HG03342 (cell line): ENCODE results near the gene DOC2B.
"Not testable (repeated sequence)": the region's sequence is repeated elsewhere in the genome, so short reads cannot be mapped to it uniquely, and the experiment has no call there.

Experiments used
- ATAC-seq: cut with Tn5 transposase; IDR thresholded peaks from one replicate; pipeline ENCODE4 v1.9.1; 2021; ENCODE audit warnings: mild to moderate bottlenecking, moderate library complexity; ENCODE audit not compliant: unreplicated experiment

The DOC2B gene

DNA sequence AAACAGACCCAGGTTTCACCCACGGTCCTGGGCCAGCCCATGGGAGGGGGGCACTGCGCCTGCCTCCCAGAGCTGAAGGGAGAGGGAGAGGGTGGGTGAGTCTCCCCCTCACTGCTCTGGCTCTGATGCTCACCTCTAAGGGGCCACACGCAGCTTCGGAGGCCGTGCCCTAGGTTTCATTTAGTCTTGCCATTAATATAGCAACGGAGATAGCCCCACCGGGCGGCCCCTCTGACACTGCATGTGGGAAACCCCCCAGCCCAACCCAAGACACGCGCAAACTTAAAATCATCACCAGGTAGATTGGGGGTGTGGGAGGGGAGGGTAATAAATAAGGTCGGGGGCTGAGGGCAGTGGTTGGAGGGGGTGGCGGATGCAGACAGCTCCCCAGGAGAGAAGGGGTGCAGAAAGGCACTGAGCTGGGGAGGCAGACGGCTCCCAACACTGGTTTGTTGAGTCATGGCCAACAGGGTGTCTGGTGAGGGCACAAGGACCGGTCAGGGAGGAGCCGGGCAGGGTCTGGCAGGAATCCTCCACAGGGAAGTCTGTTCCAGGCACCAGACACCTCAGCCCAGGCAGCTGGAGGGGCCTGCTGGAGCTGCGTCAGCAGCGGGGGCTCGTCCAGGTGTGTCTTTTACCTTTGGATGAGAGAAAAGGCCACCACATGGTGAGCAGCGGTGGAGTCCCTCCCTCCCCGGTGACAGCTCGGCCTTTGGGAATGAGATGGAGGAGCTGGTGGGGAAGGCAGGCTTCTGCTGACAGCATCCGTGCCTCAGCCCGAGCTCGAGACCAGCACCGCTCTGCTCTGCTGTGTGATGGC, 32.0 kb upstream of the DOC2B start:
- no peak for ATAC-seq

DNA sequence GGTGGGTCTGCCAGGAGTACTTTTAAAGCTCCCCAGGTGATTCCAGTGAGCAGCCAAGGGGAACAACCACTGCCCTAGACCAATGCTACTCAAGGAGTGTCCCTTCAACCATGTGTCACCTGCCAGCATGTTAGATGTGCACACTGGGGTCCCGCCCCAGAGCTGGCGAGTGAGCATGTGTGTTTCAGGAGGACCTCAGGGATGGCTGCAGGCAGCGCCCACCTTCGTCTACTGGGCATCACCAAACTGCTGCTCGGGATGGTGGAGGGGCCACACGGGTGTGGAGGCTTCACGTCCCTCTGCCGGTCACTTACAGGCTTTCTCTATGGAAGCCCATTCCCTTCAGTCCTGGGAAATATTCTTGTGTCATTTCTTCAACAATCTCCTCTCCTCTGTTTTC, 29.0 kb upstream of the DOC2B start:
- ATAC-seq, result no peak

DNA sequence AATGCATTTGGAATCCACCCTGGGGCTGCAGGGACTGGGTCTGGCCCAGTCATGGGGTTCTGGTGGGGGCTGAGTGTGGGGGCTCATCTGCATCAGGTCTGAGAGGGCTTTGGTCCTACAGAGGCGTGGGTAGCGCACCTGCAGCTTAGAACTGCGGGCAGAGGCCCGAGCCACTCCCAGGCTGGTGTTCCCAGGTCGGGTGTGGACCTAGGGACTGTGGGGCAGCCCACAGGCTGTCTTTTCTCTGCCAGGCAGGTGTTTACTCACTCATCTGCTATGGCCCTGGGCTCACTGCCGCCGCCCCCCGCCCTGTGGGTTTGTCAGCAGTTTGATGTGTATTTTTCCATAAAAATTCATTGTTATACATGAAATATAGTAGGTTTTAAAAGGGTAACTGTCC, 27.0 kb upstream of the DOC2B start:
- ATAC-seq, result no peak

DNA sequence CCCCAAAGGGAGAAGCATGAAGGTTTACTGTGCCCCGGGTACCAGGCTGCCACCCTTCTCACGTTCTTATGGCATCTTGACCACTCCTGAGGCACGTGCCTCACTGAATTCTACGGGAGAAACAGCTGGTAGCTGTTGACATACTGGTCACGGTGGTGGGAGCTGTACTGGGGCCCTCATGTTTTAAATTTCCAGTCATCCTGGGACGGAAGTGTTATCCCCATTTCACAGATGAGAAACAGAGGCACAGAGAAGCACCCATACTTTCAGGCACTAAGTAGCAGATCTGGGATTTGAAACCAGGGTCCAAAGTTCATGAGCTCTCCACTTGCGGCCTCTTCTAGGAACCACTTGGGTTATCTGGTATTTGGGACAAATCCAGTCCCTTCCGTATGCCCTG, 26.3 kb upstream of the DOC2B start:
- no peak for ATAC-seq

DNA sequence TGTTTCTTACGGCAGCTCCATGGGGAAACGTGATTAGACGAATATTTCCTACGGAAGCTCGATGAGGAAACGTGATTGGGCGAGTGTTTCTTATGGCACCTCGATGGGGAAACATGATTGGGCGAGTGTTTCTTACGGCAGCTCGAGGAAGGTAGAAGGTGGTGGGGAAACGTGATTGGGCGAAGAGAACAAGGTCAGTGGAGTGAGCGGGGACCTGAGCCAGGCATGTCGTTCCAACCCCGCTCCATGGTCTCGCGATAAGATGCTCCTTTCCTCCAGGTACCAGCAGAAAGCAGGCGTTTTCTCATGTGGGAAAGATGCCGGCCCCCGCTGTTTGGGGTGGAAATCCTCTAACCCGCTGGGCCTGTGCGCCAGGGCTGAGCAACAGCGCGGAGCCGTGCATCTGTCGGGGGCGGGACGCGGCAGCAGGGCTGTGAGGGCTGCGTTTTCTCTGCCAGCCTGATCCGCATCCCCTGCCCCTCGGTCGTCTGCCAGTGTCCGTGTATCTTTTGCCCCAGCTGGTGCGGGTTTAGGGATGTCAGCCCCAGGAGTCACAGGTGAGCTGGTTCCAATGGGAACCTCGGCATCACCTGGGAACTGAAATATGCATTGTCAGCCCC, 25.6 kb upstream of the DOC2B start:
- no peak for ATAC-seq

DNA sequence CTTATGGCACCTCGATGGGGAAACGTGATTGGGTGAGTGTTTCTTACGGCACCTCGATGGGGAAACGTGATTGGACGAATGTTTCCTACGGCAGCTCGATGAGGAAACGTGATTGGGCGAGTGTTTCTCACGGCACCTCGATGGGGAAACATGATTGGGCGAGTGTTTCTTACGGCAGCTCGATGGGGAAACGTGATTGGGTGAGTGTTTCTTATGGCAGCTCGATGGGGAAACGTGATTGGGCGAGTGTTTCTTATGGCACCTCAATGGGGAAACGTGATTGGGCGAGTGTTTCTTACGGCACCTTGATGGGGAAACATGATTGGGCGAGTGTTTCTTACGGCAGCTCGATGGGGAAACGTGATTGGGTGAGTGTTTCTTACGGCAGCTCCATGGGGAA, 25.0 kb upstream of the DOC2B start:
- ATAC-seq, result not testable (repeated sequence)

DNA sequence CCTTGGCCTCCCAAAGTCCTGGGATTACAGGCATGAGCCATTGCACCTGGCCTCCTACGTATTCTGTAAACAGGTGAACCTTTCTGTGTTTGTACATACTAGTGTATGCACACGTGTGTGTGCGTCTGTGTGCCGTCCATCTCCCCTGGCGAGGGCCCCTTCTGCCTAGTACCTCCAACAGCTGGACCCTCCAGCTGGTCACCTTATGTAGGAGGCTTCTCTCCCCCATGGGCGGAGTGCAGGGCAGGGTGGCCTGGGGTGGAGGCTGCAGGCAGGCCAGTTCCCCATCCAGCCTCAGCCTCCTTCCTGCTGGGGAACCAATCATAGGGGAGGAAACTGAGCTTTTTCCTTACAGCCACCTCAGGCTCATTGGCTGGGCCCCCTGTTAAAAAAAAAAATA, 24.4 kb upstream of the DOC2B start:
- no peak for ATAC-seq

DNA sequence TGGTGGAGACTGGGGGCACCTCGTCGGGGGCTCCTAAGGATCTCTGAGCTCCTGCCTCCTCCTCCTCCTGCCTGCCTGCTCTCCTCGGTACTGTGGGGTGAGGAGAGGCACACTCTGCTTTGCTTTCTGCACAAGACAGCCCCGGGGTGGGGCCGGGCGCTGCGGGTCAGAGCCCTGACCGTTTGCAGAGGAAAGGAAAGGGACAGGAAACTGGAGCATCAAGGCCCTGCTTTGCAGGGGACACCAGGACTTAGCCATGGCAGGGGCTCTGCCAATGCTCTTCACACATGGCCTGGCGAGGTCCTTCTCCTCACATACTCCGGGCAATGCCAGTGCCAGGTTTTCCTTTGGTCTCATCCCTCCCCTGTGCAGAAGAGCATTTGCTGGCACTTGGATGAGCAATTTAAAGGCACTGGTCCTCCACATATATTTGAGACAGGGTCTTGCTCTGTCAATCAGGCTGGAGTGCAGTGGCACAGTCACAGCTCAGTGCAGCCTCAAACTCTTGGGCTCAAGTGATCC, 23.8 kb upstream of the DOC2B start:
- ATAC-seq, result no peak

DNA sequence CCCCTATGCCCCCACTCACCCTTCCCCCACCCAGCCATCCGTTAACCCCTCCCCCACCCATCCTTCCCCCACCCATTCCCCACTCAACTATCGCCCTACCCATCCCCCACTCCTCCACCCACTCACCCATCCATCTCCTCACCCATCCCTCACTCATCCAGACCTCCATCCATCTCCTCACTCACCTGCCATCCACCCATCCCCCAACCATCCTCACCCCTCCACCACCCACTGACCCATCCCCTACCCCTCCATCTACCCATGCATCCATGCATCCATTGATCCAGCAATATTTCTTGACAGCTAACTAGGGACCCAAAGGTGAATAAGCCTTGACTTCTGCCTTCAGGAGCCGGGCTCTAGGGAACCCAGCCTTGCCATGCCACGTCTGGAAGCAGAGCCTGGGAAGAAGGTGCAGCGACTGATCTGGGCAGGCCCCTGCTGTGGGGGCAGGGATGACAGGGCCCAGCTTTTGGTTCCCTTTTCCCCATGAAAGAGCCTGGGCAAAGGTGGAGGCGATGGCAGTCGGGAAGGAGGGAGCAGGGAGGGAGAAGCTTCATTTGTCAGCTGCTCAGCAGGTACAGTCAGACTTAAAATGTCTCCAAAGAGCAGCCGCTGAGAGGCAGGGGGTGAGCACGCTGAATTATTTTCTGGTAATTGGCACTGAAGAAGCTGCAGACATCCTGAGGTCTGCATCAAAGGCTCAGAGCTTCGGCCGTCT, 23.1 kb upstream of the DOC2B start:
- ATAC-seq, result no peak

DNA sequence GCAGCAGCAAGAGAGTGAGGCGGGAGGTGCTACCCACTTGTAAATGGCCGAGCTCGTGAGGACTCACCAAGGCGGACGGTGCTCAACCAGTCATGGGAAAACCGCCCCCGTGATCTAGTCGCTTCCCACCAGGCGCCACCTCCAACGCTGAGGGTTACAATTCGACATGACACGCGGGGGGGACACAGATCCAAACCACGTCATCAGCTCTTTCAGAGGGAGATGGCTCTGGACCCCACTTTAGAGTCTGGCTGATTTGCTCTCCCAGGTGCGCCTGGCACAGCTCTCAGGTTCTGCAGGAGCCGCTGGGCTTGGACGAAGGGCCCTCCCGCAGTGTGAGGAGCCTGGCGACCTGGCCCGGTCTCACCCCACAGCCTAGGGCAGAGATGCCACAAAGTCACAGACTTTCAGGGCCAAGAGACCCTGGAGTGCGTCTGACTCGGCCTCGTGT, 21.1 kb upstream of the DOC2B start:
- ATAC-seq, result no peak

DNA sequence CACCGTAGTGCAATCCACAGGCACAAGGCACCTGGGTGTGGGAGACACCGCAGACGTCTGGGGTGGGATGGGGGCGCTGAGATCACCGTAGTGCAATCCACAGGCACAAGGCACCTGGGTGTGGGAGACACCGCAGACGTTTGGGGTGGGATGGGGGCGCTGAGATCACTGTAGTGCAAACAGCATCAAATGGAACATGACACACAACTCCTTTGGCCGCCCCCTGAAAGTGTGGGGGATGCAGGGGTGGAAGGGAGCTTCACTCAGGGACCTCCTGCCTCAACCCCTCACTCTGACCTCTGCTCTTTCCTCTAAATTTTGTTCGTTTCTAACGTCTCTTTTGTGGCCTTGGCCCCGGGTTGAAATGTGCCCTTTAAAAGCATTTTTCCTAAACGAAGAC, 20.3 kb upstream of the DOC2B start:
- ATAC-seq, result not testable (repeated sequence)

DNA sequence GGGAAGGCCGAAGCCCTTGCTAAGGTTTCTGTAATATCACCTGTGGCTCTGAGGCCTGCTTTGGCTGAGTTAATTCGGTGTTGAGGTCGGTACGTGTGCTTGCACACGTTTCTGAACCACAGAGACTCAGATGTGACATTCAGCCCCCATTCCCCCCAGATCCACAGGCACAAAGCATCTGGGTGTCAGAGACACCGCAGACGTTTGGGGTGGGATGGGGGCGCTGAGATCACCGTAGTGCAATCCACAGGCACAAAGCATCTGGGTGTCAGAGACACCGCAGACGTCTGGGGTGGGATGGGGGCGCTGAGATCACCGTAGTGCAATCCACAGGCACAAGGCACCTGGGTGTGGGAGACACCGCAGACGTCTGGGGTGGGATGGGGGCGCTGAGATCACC, 19.8 kb upstream of the DOC2B start:
- not testable (repeated sequence) for ATAC-seq

DNA sequence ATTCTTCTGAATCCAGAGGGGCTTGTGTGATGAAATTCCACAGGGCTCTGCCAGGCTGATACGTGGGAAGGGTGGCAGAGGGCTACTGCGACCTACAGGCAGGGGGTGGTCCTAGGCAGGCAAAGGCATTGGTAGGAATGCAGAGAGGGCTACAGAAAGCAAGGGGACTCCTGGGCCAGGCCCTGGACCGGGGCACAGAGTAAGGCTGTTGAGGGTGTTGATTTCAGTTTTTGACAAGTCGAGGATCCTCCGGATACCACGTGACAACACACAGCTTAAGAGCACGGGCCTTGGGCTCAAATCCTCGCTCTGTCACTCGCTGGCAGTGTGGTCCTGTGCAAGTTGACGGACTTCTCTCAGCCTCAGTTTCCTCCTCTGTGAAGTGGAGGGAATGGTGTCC, 19.1 kb upstream of the DOC2B start:
- ATAC-seq, result no peak

DNA sequence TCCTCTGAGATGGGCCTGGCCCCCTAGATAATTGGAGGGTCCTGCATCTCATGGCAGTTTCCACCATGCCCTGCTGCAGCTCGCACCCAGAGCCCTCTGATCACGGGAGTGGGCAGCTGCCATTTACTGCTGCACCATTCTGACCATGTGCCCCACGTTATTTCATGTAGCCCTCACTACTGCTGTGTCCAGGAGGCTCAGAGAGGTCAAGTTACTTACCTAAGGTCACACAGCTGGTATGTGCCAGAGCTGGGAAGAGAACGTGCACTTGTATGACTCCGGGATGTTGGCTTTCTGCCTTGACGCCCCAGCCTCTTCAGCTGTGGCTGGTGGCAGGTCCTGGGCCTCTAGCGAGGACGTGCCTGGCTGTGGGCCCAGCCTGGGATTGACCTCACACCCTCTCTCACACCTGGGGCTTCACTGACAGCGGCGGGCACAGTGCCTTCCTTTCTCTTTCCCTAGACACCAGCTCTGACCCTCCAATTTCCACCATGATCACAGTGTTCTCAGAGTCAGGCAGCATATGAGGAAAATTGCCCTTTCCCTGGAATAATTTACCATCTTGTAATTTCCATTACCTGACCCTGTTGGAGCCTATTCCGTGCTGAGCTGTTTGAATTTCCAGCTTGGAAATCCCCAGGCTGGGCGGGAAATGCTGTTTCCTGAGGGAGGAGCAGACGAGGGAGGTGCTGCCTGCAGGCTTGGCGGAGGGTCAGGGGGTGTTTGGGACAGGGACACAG, 18.5 kb upstream of the DOC2B start:
- ATAC-seq, result no peak

DNA sequence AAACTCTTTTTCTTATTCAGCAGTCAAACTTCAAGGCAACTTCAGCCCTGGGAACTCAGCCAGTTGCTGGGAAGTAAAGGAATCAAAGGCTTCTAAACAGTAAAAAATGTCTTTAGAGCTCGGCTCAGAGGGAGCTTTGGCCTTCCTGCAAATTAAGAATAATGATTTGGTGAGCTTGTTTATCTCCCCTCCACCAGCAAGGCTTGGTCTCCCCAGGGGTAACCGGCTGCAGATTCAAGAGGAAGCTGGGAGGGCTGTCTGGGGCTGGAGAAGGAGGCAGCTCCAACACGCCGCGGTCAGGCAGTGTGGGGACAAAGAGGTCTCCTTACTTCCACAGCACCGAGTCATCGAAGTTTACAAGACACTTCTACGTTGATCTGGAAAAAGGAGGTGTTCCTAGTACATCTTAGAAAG, 17.7 kb upstream of the DOC2B start:
- no peak for ATAC-seq

DNA sequence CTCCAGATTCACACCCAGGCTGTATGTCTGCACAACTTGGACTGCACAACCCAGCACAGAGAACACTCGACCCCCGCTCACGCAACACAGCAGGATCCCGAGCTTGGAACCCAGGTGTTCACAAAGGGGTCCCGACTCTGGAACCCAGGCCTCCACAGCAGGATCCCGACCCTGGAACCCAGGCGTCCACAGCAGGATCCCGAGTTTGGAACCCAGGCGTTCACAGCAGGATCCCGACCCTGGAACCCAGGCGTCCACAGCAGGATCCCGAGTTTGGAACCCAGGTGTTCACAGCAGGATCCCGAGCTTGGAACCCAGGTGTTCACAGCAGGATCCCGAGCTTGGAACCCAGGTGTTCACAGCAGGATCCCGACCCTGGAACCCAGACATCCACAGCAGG, 16.8 kb upstream of the DOC2B start:
- not testable (repeated sequence) for ATAC-seq

DNA sequence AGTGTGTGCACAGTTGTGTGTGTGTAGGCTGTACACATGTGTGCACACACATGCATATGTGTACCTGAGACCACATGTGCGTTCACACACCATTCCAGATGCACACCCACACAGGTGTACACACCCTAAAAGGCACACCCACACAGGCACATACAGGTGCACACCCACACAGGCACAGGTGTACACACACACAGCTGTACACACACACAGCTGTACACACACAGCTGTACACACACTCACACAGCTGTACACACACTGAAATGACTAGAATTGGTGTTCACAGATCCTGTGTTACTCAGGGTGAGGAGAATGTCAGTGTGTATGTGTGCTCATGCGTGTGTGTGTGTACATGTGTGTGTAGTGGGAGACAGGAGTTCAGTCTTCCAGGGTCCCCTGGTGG, 15.9 kb upstream of the DOC2B start:
- no peak for ATAC-seq

DNA sequence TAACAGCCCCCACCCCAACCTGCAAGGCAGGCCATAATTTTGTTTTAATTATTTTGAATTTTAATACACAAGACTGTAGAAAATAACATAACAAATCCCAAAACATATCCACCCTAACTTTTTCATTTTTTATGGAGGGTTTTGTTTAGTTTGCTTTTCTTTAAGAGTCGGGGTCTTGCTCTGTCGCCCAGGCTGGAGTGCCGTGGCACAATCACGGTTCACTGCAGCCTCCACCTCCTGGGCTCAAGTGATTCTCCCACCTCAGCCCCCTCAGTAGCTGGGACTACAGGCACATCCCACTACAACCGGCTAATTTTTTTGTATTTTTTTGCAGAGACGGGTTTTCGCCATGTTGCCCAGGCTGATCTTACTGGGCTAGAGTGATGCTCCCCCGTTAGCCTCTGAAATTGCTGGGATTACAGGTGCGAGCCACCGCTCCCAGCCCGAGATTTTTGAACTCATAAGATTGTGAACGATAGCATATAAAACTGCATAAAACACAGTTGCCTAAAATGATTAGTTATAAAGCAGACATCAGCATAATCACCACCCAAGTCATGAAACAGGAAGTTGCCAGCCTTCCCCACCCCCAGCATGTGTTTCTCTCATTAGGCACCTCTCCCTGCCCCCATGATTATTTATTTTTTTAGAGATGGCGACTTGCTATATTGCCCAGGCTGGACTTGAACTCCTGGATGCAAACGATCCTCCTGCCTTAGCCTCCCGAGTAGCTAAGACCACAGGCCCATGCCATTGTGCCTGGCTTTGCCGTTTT, 13.6 kb upstream of the DOC2B start:
- ATAC-seq, result no peak

DNA sequence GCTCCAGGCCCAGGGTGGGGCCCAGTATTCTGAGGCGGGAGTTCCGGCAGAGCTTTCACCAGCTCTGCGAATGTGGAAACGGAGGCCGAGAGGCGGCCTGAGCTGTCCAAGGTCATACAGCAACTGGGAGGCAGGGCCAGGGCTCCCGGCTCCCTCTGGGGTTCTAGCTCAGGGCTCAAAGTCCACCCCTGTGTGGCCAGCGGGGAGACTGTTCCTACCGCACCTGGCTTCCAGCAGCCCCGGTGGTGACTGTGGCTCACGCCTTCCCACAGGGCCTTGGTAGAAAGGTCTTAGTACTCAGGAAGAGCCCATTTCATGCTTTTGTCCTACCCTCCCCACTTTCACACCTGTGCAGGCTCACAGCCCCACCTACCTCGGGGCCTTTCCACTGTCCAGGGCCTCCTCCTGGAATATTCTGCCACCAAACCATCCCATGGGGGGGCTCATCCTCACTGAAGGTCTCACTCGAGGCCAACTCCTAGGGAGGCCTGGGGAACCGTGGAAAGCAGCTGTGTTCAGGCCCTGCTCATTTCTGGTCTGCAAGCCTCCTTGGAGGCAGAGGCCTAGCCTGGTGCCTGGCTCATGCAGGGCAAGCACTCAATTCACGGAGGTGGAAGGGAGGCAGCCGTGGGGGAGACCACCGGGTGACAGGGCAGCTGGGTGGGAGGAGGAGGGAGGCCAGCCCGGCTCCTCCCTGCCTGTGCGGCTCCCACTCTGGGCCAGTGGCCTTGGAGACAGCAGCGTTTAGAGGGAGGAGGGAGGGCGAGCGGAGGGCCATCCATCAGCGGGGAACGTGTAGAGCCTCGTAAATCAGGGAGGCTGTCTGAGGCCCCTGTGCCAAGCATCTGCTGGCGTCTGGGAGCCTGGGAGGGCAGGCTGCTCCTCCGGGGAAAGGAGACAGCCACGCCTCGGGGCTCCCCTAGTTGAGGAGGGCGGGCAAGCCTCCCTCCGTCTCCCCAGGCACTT, 12.7 kb upstream of the DOC2B start:
- ATAC-seq, result no peak
